Fibroblast of the aortic adventitia (primary cell): ENCODE results near the gene MRPL50. TPM values are rescaled to one million over a fixed set of nuclear protein-coding genes. Genes with fewer than 3 reads are reported as not detected.

Experiments
- DNase-seq: peaks from one replicate; pipeline ENCODE4 v3.0.0-alpha.2; 2010; ENCODE audit warnings: low read depth
- H3K4me3 ChIP-seq: 2 replicates; pipeline ENCODE4 v1.5.1; 2011; ENCODE audit warnings: low read depth, mild to moderate bottlenecking, control low read depth, low read length, moderate library complexity
- CTCF ChIP-seq: IDR thresholded peaks from 2 replicates; pipeline ENCODE4 v1.5.1; 2011; ENCODE audit warnings: mild to moderate bottlenecking, low read length, control low read depth, inconsistent platforms; ENCODE audit not compliant: insufficient read depth
- total RNA-seq: library from RNA; depleted of rRNA; stranded (reverse); fragments of >200 nt; gene quantifications from 2 replicates; pipeline ENCODE4 v1.2.3, GENCODE V29; 2012; ENCODE audit warnings: low replicate concordance

MRPL50 gene
- total RNA-seq = 8.0 and 14.0 TPM in 2 replicates

- peak; percentile 99 for DNase-seq
- H3K4me3 ChIP-seq = peak within 1 kb of the TSS; percentile 87
- TF ChIP-seq CTCF = no peak
Measured at GRCh38 chr9:101398068-101398929, at the start of gene MRPL50, which contains the start of gene ZNF189. Gene MRPL50 (minus strand): TSS chr9:101398618. CDS start chr9:101398592, 26 bp downstream. Gene ZNF189 (plus strand): TSS chr9:101398851. CDS start chr9:101399157, 306 bp downstream.

GRCh38 chr9:101446732-101447131 is 48.3 kb upstream of the MRPL50 start:
- H3K4me3 ChIP-seq = no peak overlapping the region
- TF ChIP-seq CTCF = no peak
- no peak for DNase-seq

DNA sequence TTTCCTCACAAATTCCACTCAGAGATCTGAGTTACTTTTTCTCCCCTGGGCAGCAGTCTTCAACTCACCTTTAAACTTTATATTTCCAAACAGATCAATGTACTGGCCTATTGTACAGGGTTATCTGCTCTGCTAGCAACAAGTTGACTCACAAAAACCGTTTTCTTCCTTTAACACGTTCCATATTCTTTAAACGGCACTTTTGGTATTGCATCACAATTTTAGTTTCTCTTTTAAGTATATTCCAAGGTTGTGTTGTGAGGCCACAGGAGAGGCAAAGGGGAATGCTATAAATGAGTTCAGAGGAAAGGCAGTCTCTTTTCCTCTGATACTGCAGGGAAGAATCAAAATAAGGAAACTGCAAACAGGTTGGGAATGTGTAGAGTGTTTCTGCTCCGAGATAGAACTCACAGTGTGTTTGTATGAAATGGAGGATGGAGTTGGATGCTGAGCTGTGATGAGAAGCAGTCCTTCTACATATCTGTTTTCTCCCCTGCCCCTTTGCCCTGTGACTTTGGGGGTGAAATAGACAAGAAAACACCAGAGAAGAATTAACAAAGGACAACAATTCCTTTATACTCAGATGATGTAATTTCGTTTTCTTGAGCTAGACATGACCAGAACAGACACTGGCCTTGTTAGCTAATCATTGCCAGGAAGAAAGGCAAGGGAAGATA is 47.1 kb upstream of the MRPL50 start:
- peak; percentile 33 for DNase-seq
- no peak for TF ChIP-seq CTCF
- H3K4me3 ChIP-seq = peak overlapping the region; percentile 3

DNA sequence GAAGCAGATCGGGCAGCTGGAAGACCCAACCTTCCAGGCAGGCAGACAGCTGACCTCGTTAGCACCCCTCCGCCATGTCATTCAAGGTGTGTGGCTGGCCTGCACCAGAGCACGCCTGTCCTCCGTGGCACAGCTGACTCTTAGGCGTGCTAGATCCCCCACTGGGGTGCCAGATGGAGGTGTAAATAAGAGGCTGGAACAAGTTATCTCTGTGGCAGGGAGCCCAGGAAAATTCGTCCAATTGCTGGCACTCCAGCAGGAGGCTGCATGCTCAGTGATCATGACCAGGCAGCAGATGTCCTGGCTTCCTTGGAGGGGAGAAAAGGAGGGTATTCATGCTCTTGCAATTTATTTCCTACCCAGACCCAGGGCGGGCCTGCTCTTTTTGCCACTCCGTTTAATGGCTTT is 45.0 kb upstream of the MRPL50 start:
- H3K4me3 ChIP-seq = no peak overlapping the region
- no peak for DNase-seq
- no peak for TF ChIP-seq CTCF

DNA sequence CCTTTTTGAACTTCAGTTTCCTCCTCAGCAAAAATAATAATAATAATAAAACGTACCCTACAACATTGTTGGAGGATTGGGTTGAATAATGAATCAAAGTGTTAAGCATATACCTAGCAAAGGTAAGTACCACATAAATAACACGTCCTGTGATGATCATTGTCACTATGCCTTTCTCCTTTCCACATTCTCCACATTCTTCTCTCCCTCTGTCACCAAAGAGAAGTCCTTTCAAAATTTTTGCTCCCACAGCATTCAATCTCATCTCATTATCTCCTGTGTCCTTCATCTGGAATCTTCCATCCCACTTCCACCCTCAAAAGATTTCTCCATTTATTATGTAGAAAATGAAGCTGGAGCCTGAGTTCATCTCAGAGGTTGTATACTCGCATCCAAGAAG is 44.3 kb upstream of the MRPL50 start:
- H3K4me3 ChIP-seq = no peak overlapping the region
- DNase-seq = no peak
- TF ChIP-seq CTCF = no peak

- no peak overlapping the region for H3K4me3 ChIP-seq
- no peak for TF ChIP-seq CTCF
- DNase-seq = no peak
Measured at GRCh38 chr9:101442318-101442717, 43.9 kb upstream of the MRPL50 start.
